A549 treated with AZD2906 at 1 μM for 4 hours (cell line): ENCODE measurements around the gene COX5A. TPM values are rescaled to one million over a fixed set of nuclear protein-coding genes. Genes with fewer than 3 reads are reported as not detected.

Source experiments
- total RNA-seq: library from RNA; stranded (reverse); fragments of 200-300 nt; extraction: Qiagen RNA extraction; gene quantifications from 5 replicates; pipeline ENCODE4 v1.2.3, GENCODE V29; 2022

The COX5A gene
- 449 to 627 TPM (median 566 TPM) in 5 replicates for total RNA-seq

DNA sequence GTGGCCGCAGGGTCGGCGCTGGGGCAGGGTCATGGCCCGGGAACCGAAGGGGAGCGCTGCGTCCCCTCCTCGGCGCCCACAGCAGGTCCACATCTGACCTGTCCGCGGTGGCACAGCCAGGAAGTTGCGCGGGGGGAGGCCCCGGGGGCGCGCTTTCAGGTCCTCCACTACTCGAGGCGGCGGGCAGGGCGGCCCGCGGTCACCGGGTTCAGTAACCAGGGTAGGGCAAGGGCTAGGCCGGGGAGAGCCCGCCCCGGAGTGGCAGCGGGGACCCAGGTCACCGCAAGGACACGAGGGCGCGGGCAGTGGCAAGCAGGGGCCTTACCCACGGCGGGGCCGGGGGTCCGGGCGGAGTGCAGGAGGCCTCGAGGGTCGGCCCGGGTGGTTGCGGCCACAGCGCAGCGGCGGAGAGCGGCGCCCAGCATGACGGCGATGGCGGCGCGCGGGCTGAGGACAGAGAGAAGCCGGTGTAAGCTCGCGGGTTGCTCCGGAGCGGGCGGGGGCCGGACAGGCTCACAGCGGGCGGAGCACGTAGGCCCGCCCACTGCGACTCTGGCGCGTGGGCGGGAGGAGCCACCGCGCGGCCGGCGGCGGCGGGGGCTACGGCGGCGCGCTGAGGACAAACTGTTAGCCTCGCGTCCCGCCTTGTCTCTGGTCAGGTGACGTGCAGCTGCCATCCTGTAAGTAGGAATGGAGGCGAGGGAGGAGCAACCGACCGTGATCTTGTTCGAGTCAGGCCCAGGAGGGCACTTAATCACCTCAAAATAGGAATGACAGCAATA lies at the start of gene COX5A:
COX5A (minus strand) TSS at position 484 of the 782 bp plus-strand sequence; CDS start at position 425, 59 bp downstream.

GRCh38 chr15:74956648-74957475 lies 19.0 kb upstream of the COX5A start, which contains the start of gene RPP25:
TSS of gene RPP25 (minus strand) at chr15:74956772. CDS start at chr15:74956583, 189 bp downstream.

GRCh38 chr15:74906450-74907162 lies 31.3 kb downstream of the COX5A start, which contains the start of gene FAM219B:
TSS of gene FAM219B (minus strand) at chr15:74906851. CDS start at chr15:74906800, 51 bp downstream.

DNA sequence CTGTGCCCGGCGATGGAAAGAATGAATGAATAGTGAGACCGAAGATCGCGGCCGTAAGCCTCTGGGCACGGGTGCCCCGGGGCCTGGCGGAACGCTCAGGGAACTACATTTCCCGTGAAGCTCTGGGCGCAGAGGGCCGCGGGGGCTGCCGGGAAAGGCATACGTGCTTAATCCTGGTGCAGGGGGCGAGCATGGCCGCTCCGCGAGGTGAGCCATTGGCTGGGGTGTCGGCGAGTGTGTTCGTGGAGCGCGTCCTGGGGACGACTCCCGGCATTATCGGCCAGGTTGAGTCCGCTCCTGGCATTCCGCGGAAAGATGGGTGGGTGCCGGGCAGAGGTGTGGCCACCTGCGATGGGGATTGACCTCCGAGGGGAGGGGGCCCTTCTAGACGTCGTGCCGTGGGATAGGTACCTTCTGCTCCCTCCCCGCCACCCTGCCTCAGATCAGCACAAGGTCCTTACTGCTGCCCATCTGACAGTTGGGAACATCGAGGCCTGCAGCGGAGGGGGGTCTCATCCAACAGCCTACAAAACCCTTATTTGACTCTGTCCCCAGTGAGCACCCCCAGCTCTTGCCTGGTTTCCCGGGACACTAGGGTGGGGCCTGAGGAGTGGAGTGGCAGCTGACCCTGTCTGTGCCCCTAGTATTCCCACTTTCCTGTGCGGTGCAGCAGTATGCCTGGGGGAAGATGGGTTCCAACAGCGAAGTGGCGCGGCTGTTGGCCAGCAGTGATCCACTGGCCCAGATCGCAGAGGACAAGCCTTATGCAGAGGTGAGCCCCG lies 47.8 kb downstream of the COX5A start, which contains the start of gene MPI:
MPI (plus strand) TSS at position 160 of the 782 bp plus-strand sequence; CDS start at position 192, 32 bp downstream.

GRCh38 chr15:74873036-74873755 lies 64.7 kb downstream of the COX5A start, which contains the start of gene SCAMP2:
TSS of gene SCAMP2 (minus strand) at chr15:74873365. CDS start at chr15:74873255, 110 bp downstream.

Other genes with a start within 250 kb of the COX5A start
- 20.3 to 24.5 TPM (median 22.7 TPM) in 5 replicates for gene EDC3, start 242.0 kb downstream of the COX5A start, total RNA-seq
- gene CYP1A1, start 212.5 kb downstream of the COX5A start, total RNA-seq = 1.2 to 2.2 TPM (median 1.7 TPM) in 5 replicates
- gene CYP1A2, start 189.2 kb downstream of the COX5A start, total RNA-seq = not detected in 5 replicates
- gene CSK, start 156.0 kb downstream of the COX5A start, total RNA-seq = 63.3 to 70.0 TPM (median 63.8 TPM) in 5 replicates
- gene LMAN1L, start 125.2 kb downstream of the COX5A start, total RNA-seq = 0.02 to 0.06 TPM in 2 of 5 replicates, not detected in the others
- not detected in 5 replicates for gene CPLX3, start 111.4 kb downstream of the COX5A start, total RNA-seq
- gene ULK3, start 94.9 kb downstream of the COX5A start, total RNA-seq = 26.1 to 36.0 TPM (median 35.1 TPM) in 5 replicates
- gene SCAMP2, start 64.7 kb downstream of the COX5A start, total RNA-seq = 57.7 to 69.5 TPM (median 66.9 TPM) in 5 replicates
- gene MPI, start 48.0 kb downstream of the COX5A start, total RNA-seq = 28.0 to 42.3 TPM (median 33.9 TPM) in 5 replicates
- gene FAM219B, start 31.2 kb downstream of the COX5A start, total RNA-seq = 32.1 to 39.1 TPM (median 35.7 TPM) in 5 replicates
- 18.8 to 28.2 TPM (median 26.4 TPM) in 5 replicates for gene RPP25, start 18.7 kb upstream of the COX5A start, total RNA-seq
- gene SCAMP5, start 57.5 kb upstream of the COX5A start, total RNA-seq = 10.2 to 12.5 TPM (median 12.0 TPM) in 5 replicates
- gene PPCDC, start 85.5 kb upstream of the COX5A start, total RNA-seq = 16.8 to 22.7 TPM (median 19.0 TPM) in 5 replicates